SKM-1 (cell line): Measurements from ENCODE around the gene PSMB1.
"Not testable (repeated sequence)": the region's sequence is repeated elsewhere in the genome, so short reads cannot be mapped to it uniquely, and the experiment has no call there.

Experiments
- DNase-seq: peaks from one replicate; lab custom pipeline; 2025; ENCODE audit not compliant: unreplicated experiment; lab: John Stamatoyannopoulos, UW

The PSMB1 gene

GRCh38 chr6:170536671-170537070 lies 16.4 kb downstream of the PSMB1 start:
- DNase-seq: no peak

DNA sequence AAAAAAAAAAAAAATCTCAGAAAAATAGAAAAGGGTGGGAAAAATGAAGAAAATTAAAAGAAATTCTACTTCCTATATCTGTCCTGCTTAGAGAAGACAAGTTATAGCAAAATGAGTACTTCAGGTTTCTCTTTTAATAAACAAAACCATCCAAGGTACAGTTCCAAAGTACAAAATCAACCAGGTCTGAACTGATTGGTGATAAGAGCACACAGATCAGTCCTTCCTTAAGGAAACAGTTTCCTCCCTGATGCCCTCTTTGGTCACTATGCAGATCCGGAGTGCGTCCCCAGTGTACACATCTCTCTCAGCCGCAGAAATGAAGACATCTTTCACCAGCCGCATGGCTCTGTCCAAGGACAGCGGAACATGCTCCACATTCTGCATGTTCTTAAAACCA lies 18.1 kb downstream of the PSMB1 start:
- no peak for DNase-seq

GRCh38 chr6:170533792-170534191 lies 19.3 kb downstream of the PSMB1 start:
- DNase-seq: no peak

- no peak for DNase-seq
These were observed 20.1 kb downstream of the PSMB1 start for GRCh38 chr6:170532867-170533488.

- peak; percentile 35 for DNase-seq
These were observed 23.2 kb downstream of the PSMB1 start for GRCh38 chr6:170529839-170530469.

DNA sequence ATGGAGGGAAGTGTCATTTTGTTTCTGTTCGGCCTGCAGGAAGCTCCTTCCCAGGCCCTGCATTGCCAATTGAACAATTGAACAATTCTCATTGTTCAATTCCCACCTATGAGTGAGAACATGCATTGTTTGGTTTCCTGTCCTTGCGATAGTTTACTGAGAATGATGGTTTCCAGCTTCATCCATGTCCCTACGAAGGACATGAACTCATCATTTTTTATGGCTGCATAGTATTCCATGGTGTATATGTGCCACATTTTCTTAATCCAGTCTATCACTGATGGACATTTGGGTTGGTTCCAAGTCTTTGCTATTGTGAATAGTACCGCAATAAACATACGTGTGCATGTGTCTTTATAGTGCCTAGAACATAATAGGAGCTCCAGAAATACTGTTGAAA lies 25.1 kb downstream of the PSMB1 start:
- DNase-seq: not testable (repeated sequence)

DNA sequence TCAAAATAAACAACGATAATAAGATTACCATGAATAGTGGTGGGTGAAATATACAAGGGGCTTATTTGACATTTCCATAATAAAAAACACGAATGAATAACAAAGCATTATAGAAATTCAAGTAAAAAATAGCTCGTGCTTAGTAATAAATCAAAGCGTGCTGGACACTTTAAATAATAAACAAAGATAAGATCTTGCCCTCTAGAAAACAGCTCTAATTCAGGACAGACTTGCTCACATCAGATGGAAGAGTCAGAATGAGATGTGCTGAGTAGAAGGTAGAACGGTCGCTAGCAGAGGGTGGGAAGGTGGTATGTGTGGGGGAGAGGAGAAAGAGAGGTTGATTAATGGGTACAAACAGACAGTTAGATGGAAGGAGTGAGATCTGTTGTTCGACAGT lies 27.3 kb downstream of the PSMB1 start:
- DNase-seq: no peak

- DNase-seq: no peak
These were observed 29.0 kb downstream of the PSMB1 start for GRCh38 chr6:170524172-170524502.

DNA sequence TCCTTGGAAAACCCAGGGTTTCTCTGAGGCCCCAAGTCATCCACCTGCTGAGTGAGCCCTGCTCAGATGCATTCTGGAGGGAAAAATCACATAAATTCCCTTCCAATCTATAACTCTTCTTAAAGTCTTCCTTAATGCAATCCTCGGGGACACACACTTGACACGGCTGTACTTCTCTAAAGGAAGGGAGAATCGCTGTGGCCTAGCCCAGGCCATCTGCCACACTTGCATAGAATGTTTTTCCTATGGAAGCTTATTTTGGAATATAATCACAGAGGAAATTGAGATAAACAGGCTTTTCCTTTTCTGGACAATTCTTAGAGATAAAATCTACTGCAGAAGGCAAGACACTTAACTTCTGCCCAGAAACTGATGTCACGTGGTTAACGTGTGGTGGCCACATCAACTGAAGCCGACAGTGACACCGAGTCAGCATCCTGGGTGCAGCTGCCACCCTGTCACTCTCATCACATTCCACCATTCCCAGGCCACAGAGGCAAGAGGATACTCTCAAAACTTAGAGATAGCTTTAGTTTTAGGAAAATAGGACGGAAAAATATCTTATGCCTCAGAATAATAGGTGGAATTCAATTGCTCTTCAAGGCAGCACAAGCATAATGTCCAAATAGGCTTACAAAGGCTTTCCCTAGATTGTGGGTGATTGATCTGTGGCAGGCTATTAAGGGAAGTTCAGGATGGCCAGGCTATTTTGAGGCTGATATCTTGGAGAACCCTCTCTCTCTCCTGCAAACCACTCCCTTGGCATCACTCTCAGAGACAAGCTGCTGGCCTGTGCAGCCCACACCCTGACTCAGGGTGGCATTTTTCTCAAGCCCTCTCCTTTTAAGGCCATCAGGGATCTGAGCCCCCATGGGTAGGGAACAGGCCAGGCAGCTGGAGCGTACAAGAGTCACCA lies 29.6 kb downstream of the PSMB1 start:
- no peak for DNase-seq

GRCh38 chr6:170522565-170523183 lies 30.4 kb downstream of the PSMB1 start:
- DNase-seq: no peak

- peak; percentile 33 for DNase-seq
These were observed 36.1 kb downstream of the PSMB1 start for GRCh38 chr6:170516783-170517616.

DNA sequence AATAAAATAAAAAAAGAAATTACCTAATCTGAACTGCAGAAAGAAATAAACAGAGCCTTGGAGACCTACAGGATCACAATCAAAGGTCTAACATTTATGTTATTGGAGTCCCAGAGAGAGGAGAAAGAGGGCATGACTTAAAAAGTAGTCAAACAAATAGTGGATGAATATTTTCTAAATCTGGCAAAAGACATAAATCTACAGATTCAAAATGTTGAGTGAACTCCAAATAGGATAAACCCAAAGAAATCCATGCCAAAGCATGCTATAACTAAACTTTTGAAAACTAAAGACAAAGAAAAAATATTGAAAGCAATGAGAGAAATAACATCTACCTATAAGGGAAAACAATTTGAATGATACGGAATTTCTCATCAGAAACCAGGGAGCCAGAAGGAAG lies 38.2 kb downstream of the PSMB1 start:
- no peak for DNase-seq

- DNase-seq: no peak
These were observed 40.9 kb downstream of the PSMB1 start for GRCh38 chr6:170512249-170512648.

- DNase-seq: no peak
These were observed 42.5 kb downstream of the PSMB1 start for GRCh38 chr6:170510631-170511030.

DNA sequence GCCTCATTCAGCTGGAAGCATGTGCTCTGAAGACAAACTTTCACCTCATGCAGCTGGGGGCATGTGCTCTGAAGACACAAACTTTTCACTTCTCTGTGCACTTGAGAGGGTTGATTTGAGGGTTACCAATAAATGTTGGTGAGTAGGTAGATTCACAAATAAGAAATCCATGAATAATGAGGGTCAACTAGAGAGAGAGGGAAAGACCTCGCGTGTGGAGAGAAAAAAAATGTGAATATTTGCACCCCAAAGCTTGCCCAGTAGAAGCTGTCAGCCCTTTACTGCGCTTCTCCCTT lies 43.4 kb downstream of the PSMB1 start:
- DNase-seq: no peak

DNA sequence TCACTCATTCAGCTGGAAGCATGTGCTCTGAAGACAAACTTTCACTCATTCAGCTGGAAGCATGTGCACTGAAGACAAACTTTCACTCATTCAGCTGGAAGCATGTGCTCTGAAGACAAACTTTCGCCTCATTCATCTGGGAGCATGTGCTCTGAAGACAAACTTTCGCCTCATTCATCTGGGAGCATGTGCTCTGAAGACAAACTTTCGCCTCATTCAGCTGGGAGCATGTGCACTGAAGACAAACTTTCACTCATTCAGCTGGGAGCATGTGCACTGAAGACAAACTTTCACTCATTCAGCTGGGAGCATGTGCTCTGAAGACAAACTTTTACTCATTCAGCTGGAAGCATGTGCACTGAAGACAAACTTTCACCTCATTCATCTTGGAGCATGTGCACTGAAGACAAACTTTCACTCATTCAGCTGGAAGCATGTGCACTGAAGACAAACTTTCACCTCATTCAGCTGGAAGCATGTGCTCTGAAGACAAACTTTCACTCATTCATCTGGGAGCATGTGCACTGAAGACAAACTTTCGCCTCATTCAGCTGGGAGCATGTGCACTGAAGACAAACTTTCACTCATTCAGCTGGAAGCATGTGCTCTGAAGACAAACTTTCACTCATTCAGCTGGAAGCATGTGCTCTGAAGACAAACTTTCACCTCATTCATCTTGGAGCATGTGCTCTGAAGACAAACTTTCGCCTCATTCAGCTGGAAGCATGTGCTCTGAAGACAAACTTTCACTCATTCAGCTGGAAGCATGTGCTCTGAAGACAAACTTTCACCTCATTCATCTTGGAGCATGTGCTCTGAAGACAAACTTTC lies 44.0 kb downstream of the PSMB1 start:
- not testable (repeated sequence) for DNase-seq

- DNase-seq: not testable (repeated sequence)
These were observed 44.8 kb downstream of the PSMB1 start for GRCh38 chr6:170508275-170508674.

DNA sequence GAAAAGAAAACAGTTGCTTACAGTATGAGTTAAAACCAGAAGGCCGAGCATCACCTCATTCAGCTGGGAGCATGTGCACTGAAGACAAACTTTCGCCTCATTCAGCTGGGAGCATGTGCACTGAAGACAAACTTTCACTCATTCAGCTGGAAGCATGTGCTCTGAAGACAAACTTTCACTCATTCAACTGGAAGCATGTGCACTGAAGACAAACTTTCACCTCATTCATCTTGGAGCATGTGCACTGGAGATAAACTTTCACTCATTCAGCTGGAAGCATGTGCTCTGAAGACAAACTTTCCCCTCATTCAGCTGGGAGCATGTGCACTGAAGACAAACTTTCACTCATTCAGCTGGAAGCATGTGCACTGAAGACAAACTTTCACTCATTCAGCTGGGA lies 45.4 kb downstream of the PSMB1 start:
- not testable (repeated sequence) for DNase-seq

- no peak for DNase-seq
These were observed 46.7 kb downstream of the PSMB1 start for GRCh38 chr6:170506446-170506845.

- DNase-seq: no peak
These were observed 47.8 kb downstream of the PSMB1 start for GRCh38 chr6:170505306-170505705.
